ENCODE results near the gene FOXN1.

- TF ChIP-seq, protein P1, sequence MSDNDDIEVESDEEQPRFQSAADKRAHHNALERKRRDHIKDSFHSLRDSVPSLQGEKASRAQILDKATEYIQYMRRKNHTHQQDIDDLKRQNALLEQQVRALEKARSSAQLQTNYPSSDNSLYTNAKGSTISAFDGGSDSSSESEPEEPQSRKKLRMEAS (IDR thresholded peaks at IDR 0.05; ENCODE audit: low read depth, low read length), result no peak
- TF ChIP-seq POLR2A (IDR thresholded peaks at IDR 0.05; ENCODE audit: extremely low read depth, insufficient read length), result no peak
Measured at GRCh38 chr17:28475151-28475900, 30.8 kb upstream of the FOXN1 start.

Data from NB4 (cell line).